Measurements from ENCODE around the gene PNMT.

Gene PNMT

GRCh38 chr17:39701784-39702422 is 33.6 kb downstream of the PNMT start:
- H3K36me3 ChIP-seq (ENCODE audit: control insufficient read depth in 2 of 2, insufficient read depth in 1 of 2, low read length in 2 of 2) = peaks cover 0 to 23% of the 10 kb centered on the region in 2 experiments; a peak in 1 of 3 replicates
- H3K4me3 ChIP-seq (ENCODE audit: low read depth, low read length) = no peak overlapping the region
- no peaks in the 10 kb centered on the region for H3K9me3 ChIP-seq (ENCODE audit: control insufficient read depth, insufficient read depth, low read depth, low read length)
- no peak for TF ChIP-seq ZNF311 (tag by site-specific recombination; IDR thresholded peaks at IDR 0.05; ENCODE audit: borderline replicate concordance)
- peak; percentile 44; the same call in 1 of the 2 replicates for TF ChIP-seq ZNF10 (tag by site-specific recombination; IDR thresholded peaks at IDR 0.05)
- TF ChIP-seq ZNF501 (tag by site-specific recombination; IDR thresholded peaks at IDR 0.05) = no peak
- TF ChIP-seq IKZF3 (tag by site-specific recombination; IDR thresholded peaks at IDR 0.05) = 0 out of 2 replicates have a peak, but pooled peaks have one; percentile 20
- TF ChIP-seq ZBTB17 (tag by site-specific recombination; IDR thresholded peaks at IDR 0.05) = peak; percentile 64
- peak; percentile 62; the same call in 1 of the 2 replicates for TF ChIP-seq ZNF394 (tag by site-specific recombination; IDR thresholded peaks at IDR 0.05; ENCODE audit: borderline replicate concordance)
- H3K27ac ChIP-seq (ENCODE audit: extremely low read depth, low read depth, low read length) = no peak overlapping the region
- H3K4me1 ChIP-seq (ENCODE audit: control insufficient read depth, insufficient read depth, low read length) = peaks cover 13% of the 10 kb centered on the region; the same call in 1 of the 2 replicates
- ChIA-PET CTCF (interaction anchor here (0.5 to 3.4 kb wide), 6 partner anchors 9 to 97 kb away, joined by 3 to 22 read pairs (median 3); partner anchors contain the start of genes MIEN1 and PNMT), POLR2A (interaction anchor here (0.6 kb wide), 1 partner anchor 218 kb away, joined by 6 read pairs; no protein-coding TSS in a partner anchor)

- Histone ChIP-seq H3K36me3 (ENCODE audit: control insufficient read depth in 2 of 2, insufficient read depth in 1 of 2, low read length in 2 of 2) (peaks cover 0 to 34% of the 10 kb centered on the region in 2 experiments; a peak in 1 of 3 replicates), H3K9me3 (ENCODE audit: control insufficient read depth, insufficient read depth, low read depth, low read length) (no peaks in the 10 kb centered on the region), H3K27ac (ENCODE audit: extremely low read depth, low read depth, low read length) (peak overlapping the region; percentile 17; the same call in 1 of the 2 replicates), H3K4me1 (ENCODE audit: control insufficient read depth, insufficient read depth, low read length) (peaks cover 13% of the 10 kb centered on the region; the same call in 1 of the 2 replicates), H3K4me3 (ENCODE audit: low read depth, low read length) (no peak overlapping the region)
- CTCF ChIA-PET = interaction anchor here (0.6 to 3.4 kb wide), 10 partner anchors 27 to 372 kb away, joined by 3 to 22 read pairs (median 3); partner anchors contain the start of gene MIEN1
- POLR2A ChIA-PET = interaction anchor here (0.8 kb wide), 1 partner anchor 28 kb away, joined by 3 read pairs; no protein-coding TSS in a partner anchor
- TF ChIP-seq ZNF341 (tag by site-specific recombination; IDR thresholded peaks at IDR 0.05; ENCODE audit: low read depth) = no peak
- TF ChIP-seq ZNF324 (tag by site-specific recombination; IDR thresholded peaks at IDR 0.05) = no peak
- TF ChIP-seq ZNF664 (tag by site-specific recombination; IDR thresholded peaks at IDR 0.05) = peak; percentile 54; the same call in 1 of the 2 replicates
- TF ChIP-seq ZSCAN23 (tag by site-specific recombination; IDR thresholded peaks at IDR 0.05) = no peak
- no peak for TF ChIP-seq KLF10 (tag by site-specific recombination; IDR thresholded peaks at IDR 0.05)
- 0 out of 2 replicates have a peak, but pooled peaks have one; percentile 45 for TF ChIP-seq PRDM10 (tag by site-specific recombination; IDR thresholded peaks at IDR 0.05)
- TF ChIP-seq GLI2 (tag by site-specific recombination; IDR thresholded peaks at IDR 0.05; ENCODE audit: borderline replicate concordance, low read depth) = no peak
- peak; percentile 65; the same call in 1 of the 2 replicates for TF ChIP-seq GLIS1 (tag by site-specific recombination; IDR thresholded peaks at IDR 0.05)
- no peak for TF ChIP-seq HOXD13 (CRISPR knock-in tag; IDR thresholded peaks at IDR 0.05; ENCODE audit: borderline replicate concordance)
- TF ChIP-seq ZBTB1 (tag by site-specific recombination; IDR thresholded peaks at IDR 0.05) = no peak
- no peak for TF ChIP-seq GFI1B (tag by site-specific recombination; IDR thresholded peaks at IDR 0.05)
- no peak for TF ChIP-seq ZNF148 (tag by site-specific recombination; IDR thresholded peaks at IDR 0.05; ENCODE audit: borderline replicate concordance)
Observed at GRCh38 chr17:39702901-39703893, 34.9 kb downstream of the PNMT start.
